ENCODE measurements around the gene BLVRA.

DNA sequence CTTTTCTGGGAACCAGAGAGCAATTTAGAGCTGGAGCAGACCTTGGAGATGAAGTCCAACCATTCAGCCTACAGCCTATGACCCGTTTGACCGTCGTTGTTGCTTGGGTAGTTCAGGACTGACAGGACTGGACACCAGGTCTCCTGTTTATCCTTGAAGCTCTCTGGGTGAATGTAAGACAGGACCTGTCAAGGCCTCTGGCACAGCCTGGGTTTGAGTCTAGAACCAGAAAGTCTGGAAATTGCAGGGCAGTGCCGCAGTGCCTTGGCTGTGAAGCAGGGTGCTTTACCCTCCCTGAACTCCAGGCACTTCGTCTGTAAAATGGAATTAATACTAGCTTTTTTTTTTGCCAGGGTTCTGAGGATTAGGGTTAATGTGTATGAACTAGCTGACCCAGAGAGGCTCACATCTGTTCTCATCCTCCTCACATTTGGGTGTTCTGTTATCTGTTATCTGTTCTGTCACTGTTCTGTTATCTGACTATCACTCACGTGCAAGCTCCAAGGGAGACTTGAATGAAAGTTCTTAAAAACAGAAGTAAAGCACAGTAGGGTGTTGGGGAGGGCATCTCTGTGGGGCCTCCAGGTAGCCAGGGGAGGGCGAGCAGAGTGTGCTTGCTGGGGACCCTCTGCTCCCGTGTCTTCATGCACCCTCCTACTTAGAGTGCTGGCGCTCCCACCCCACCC, 9.9 kb downstream of the BLVRA start:
- no peak for TF ChIP-seq CEBPB (IDR thresholded peaks at IDR 0.05)
- TF ChIP-seq TAF1 (IDR thresholded peaks at IDR 0.05; ENCODE audit: low read depth): no peak
- TF ChIP-seq EP300 (IDR thresholded peaks at IDR 0.05; ENCODE audit: borderline replicate concordance): no peak
- TF ChIP-seq RAD21 (IDR thresholded peaks at IDR 0.05; ENCODE audit: low read depth): no peak
- TF ChIP-seq, protein P1, sequence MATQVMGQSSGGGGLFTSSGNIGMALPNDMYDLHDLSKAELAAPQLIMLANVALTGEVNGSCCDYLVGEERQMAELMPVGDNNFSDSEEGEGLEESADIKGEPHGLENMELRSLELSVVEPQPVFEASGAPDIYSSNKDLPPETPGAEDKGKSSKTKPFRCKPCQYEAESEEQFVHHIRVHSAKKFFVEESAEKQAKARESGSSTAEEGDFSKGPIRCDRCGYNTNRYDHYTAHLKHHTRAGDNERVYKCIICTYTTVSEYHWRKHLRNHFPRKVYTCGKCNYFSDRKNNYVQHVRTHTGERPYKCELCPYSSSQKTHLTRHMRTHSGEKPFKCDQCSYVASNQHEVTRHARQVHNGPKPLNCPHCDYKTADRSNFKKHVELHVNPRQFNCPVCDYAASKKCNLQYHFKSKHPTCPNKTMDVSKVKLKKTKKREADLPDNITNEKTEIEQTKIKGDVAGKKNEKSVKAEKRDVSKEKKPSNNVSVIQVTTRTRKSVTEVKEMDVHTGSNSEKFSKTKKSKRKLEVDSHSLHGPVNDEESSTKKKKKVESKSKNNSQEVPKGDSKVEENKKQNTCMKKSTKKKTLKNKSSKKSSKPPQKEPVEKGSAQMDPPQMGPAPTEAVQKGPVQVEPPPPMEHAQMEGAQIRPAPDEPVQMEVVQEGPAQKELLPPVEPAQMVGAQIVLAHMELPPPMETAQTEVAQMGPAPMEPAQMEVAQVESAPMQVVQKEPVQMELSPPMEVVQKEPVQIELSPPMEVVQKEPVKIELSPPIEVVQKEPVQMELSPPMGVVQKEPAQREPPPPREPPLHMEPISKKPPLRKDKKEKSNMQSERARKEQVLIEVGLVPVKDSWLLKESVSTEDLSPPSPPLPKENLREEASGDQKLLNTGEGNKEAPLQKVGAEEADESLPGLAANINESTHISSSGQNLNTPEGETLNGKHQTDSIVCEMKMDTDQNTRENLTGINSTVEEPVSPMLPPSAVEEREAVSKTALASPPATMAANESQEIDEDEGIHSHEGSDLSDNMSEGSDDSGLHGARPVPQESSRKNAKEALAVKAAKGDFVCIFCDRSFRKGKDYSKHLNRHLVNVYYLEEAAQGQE (IDR thresholded peaks at IDR 0.05; ENCODE audit: low read depth): no peak
- TF ChIP-seq TCF12 (IDR thresholded peaks at IDR 0.05; ENCODE audit: low read depth): no peak
- TF ChIP-seq YY1 (IDR thresholded peaks at IDR 0.05; ENCODE audit: low read depth): no peak
- TF ChIP-seq EGR1 (IDR thresholded peaks at IDR 0.05): no peak
- TF ChIP-seq ZBTB7A (IDR thresholded peaks at IDR 0.05; ENCODE audit: low read depth): no peak
- TF ChIP-seq CREB1 (IDR thresholded peaks at IDR 0.05; ENCODE audit: low read depth): no peak
- TF ChIP-seq FOXM1 (IDR thresholded peaks at IDR 0.05; ENCODE audit: borderline replicate concordance, low read depth): no peak
- no peak for TF ChIP-seq TEAD4 (IDR thresholded peaks at IDR 0.05)
